Gastroesophageal sphincter (tissue), 4 donors: ENCODE results near the gene TK1. TPM values are rescaled to one million over a fixed set of nuclear protein-coding genes. Genes with fewer than 3 reads are reported as not detected.
A peak's percentile ranks its signal among the peaks of the same experiment; 100 is the strongest.

Source experiments
- ATAC-seq: fragments of 150-250 bp; one replicate; pipeline ENCODE4 v1.9.1; 2016; ENCODE audit warnings: mild to moderate bottlenecking, moderate library complexity
- H3K27ac ChIP-seq, 4 donors: fragments of 200-600 bp; sonication (generic) in 3 of 4; 1 replicate in 3 of 4; 2 replicates in 1 of 4; pipeline ENCODE4 v1.5.1; 2016 to 2019
- H3K27me3 ChIP-seq: fragments of 200-600 bp; sonication (generic); one replicate; pipeline ENCODE4 v1.5.1; 2019
- H3K36me3 ChIP-seq, 2 donors: fragments of 200-600 bp; sonication (generic); one replicate each; pipeline ENCODE4 v1.5.1; 2019; ENCODE audit warnings: control low read depth in 1 of 2
- H3K4me1 ChIP-seq, 3 donors: fragments of 200-600 bp; sonication (generic); 1 replicate in 2 of 3; 2 replicates in 1 of 3; pipeline ENCODE4 v1.5.1; 2016 to 2019; ENCODE audit warnings: control low read depth in 2 of 3
- H3K4me3 ChIP-seq, 2 donors: fragments of 200-600 bp; sonication (generic); one replicate each; pipeline ENCODE4 v1.5.1; 2019; ENCODE audit warnings: mild to moderate bottlenecking in 1 of 2, moderate library complexity in 1 of 2
- H3K9me3 ChIP-seq, 3 donors: fragments of 200-600 bp; sonication (generic); one replicate each; pipeline ENCODE4 v1.5.1; 2017 to 2019; ENCODE audit warnings: control low read depth in 2 of 3
- EP300 ChIP-seq: sonication (generic); formaldehyde crosslinking; IDR thresholded peaks from one replicate; pipeline ENCODE4 v1.6.1; 2017; ENCODE audit warnings: antibody characterized with exemption, mild to moderate bottlenecking
- POLR2A ChIP-seq, 2 donors: fragments of 450-650 bp; IDR thresholded peaks; one replicate each; pipeline ENCODE4 v1.6.1; 2017; ENCODE audit warnings: antibody characterized with exemption in 2 of 2, mild to moderate bottlenecking in 2 of 2, moderate library complexity in 1 of 2
- POLR2AphosphoS5 ChIP-seq: sonication (generic); formaldehyde crosslinking; IDR thresholded peaks from one replicate; pipeline ENCODE4 v1.6.1; 2017; ENCODE audit warnings: antibody characterized with exemption
- WGBS, 2 donors: methylation state at CpG; one replicate each; pipeline ENCODE4 v1.1.5; 2018; ENCODE audit warnings: low coverage in 1 of 2; 5-methylcytosine and 5-hydroxymethylcytosine counted together
- total RNA-seq, 4 donors: library from RNA; depleted of rRNA; stranded (reverse); fragments of >200 nt; gene quantifications; one replicate each; pipeline ENCODE4 v1.1.0, GENCODE V29; 2016
- TF ChIP-seq, protein P1 (sequence below), 4 experiments: fragments of 200-600 bp in 2 of 4; fragments of 450-650 bp in 2 of 4; sonication (generic) in 1 of 4; IDR thresholded peaks; one replicate each; pipeline ENCODE4 v1.5.1; 2017 to 2019; ENCODE audit warnings: antibody characterized with exemption in 4 of 4, mild to moderate bottlenecking in 2 of 4, moderate library complexity in 2 of 4

The TK1 gene
- total RNA-seq, 4 donors from 2014 or later = 3.4 to 24.8 (median 12.1) TPM

DNA sequence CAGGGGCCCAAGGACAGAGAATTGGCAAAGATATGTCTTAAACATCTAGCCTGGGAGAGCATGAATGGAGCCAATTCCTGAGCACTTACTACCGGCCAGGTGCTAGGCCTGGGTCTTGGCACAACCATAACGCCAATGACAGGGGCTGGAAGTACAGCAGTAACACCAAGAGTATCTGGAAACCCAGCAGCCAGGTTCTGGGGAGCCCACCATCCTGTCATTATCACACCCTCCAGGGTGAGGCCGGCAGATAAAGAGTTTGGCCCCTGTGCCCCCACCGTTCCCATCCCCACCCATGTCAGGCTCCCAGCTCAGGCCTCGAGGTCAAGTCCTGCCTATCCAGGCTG lies 56.8 kb downstream of the TK1 start:
- no peak for ATAC-seq
- H3K27me3 ChIP-seq = peaks cover 70% of the 10 kb centered on the region
- peak overlapping the region in 2 of 4 donors; percentile 55 to 81 for H3K27ac ChIP-seq
- H3K9me3 ChIP-seq = no peaks in the 10 kb centered on the region
- H3K4me1 ChIP-seq = peaks cover 0 to 76% (median 34%) of the 10 kb centered on the region in 3 donors
- TF ChIP-seq POLR2A (IDR thresholded peaks at IDR 0.05) = no peak
- TF ChIP-seq, protein P1, sequence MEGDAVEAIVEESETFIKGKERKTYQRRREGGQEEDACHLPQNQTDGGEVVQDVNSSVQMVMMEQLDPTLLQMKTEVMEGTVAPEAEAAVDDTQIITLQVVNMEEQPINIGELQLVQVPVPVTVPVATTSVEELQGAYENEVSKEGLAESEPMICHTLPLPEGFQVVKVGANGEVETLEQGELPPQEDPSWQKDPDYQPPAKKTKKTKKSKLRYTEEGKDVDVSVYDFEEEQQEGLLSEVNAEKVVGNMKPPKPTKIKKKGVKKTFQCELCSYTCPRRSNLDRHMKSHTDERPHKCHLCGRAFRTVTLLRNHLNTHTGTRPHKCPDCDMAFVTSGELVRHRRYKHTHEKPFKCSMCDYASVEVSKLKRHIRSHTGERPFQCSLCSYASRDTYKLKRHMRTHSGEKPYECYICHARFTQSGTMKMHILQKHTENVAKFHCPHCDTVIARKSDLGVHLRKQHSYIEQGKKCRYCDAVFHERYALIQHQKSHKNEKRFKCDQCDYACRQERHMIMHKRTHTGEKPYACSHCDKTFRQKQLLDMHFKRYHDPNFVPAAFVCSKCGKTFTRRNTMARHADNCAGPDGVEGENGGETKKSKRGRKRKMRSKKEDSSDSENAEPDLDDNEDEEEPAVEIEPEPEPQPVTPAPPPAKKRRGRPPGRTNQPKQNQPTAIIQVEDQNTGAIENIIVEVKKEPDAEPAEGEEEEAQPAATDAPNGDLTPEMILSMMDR (IDR thresholded peaks at IDR 0.05) = no peak
- TF ChIP-seq EP300 = no peak
- TF ChIP-seq POLR2AphosphoS5 = no peak
- no CpG with 5 or more reads among the region's 5 CpGs for whole genome bisulfite sequencing, 2 donors
- no peak overlapping the region for H3K4me3 ChIP-seq
- H3K36me3 ChIP-seq = peaks cover 0 to 9% of the 10 kb centered on the region in 2 donors

DNA sequence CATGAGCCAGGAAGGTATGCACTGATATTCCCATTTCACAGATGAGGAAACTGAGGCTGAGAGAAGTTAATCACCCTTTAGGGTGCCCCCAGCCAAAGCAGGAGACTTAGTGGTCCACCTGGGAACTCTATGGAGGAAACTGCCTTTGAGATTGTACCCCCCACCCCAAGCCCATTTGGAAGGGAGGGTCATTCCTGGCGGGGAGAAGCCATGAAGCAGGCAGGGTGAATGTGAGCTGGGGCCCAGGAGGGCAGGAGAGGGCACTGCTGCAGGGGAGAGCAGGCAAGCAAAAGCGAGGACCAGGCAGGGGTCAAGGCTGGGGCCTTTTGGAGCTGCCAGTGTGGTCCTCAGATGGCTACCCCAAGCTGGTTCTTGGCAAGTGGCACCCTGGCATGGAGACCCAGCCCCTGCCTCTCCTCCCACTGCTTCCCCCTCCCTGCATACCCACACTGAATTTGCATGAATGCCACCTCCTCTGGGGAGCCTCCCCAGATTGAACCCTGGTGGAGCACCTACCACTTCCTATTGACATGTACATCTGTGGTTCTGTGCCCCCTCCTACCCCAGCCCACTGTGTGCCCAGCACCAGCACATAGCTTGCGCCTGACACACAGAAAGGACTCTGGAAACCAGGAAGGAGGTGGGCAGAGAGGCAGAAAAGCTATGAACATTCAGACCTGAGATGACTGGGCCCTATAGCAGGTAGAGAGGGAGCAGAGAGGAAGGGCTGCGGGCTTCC lies 57.3 kb downstream of the TK1 start:
- H3K36me3 ChIP-seq = peaks cover 0 to 14% of the 10 kb centered on the region in 2 donors
- peaks cover 0 to 82% (median 34%) of the 10 kb centered on the region in 3 donors for H3K4me1 ChIP-seq
- no peak for ATAC-seq
- no peak for TF ChIP-seq POLR2A (IDR thresholded peaks at IDR 0.05)
- TF ChIP-seq, protein P1 (IDR thresholded peaks at IDR 0.05) = no peak
- no peak for TF ChIP-seq EP300
- TF ChIP-seq POLR2AphosphoS5 = no peak
- no peak overlapping the region for H3K4me3 ChIP-seq
- H3K27me3 ChIP-seq = peaks cover 65% of the 10 kb centered on the region
- H3K27ac ChIP-seq = peak overlapping the region in 2 of 4 donors; percentile 55 to 81
- H3K9me3 ChIP-seq = no peaks in the 10 kb centered on the region
- 90% methylated on average over 2 of the region's 4 CpGs; no CpG with 5 or more reads in 1 of the 2 donors for WGBS, 2 donors

DNA sequence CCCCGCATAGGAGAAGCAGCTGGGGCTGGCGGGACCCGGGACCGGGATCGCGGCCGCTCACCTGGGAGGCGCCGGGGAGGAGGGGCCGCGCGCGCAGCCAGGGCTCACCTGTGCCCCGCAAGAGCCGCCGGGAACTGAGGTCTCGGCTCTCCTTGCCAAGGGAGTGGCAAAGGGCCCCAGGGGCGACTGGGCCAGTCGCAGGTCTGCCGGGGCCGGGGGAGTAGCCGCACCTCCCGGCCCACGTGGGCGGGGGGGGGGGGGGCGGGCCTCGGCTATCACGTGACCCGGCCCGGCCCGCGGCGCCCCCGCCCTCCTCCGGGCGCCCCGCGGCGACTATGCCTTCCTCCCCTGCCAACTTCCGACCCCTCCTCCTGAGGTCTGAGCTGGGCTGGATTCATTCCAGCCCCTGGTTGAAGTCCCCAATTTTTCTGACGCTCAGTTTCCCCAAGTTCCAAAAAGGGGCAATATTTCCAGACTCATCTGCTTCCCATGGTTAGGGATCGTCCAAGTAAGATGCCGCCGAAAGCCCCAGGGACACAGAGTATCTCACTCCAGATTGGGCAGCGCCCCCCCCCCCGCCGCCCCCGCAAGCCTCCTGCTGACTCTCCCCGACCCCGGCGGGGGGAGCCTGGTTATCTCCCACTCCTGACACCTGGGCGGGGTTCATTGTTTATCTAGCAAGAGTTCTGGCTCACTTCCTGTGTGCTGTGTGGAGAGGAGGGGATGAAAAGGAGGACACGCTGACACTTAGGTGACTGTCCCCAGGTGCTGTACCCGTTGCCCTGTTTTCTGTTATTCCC lies 58.1 kb downstream of the TK1 start, which contains the start of gene TMC6:
TMC6 (minus strand) TSS at position 205 of the 800 bp plus-strand sequence. CDS start 1,923 bp downstream, outside the sequence.
- H3K27me3 ChIP-seq = peaks cover 64% of the 10 kb centered on the region
- H3K36me3 ChIP-seq = peaks cover 0 to 22% of the 10 kb centered on the region in 2 donors
- peak; percentile 4 for ATAC-seq
- TF ChIP-seq POLR2A (IDR thresholded peaks at IDR 0.05) (peak; percentile 31 to 39), EP300 (no peak)
- peaks cover 0 to 88% (median 34%) of the 10 kb centered on the region in 3 donors for H3K4me1 ChIP-seq
- no peaks in the 10 kb centered on the region for H3K9me3 ChIP-seq
- WGBS, 2 donors = 3 to 59% methylated on average over 3 to 12 of the region's 54 CpGs
- H3K27ac ChIP-seq = peak within 1 kb of the TSS; percentile 21 to 81 (median 79)
- peak within 1 kb of the TSS; percentile 42 to 71 for H3K4me3 ChIP-seq

DNA sequence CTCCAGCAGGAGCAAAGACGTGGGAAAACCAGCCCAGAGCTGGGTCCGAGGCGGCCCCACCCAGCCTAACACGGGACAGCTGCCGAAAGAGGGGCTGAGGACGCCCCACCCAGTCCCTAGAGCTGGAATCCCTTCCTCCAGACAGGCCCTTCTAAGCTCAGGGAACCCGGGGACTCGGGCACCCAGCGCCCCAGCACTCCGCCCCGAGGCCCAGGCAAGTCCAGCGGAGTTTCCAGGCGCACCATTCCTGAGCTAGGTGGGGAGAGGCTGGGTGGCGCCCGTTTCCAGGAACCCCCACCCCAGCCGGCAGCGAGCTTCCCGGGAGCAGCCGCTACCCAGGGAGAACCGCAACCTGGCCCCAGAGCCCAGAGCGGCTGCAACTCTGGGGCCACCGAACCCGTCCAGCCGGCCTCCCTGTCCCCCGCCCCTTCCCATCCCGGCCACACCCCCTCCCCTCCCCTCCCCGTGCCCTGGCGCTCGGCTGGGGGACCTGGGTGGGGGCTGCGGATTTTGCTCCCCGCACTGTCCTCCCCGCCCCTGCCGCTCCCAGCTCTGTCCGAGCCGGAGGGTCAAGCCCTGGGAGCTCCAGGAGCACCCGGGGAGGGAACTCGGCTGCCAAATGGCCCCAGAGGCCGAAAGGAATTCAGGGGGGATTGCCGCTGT lies 58.8 kb downstream of the TK1 start:
- no CpG with 5 or more reads among the region's 39 CpGs for WGBS, 2 donors
- peak; percentile 14 for ATAC-seq
- Histone ChIP-seq H3K9me3 (no peaks in the 10 kb centered on the region), H3K4me1 (peaks cover 0 to 88% (median 34%) of the 10 kb centered on the region in 3 donors), H3K27me3 (peaks cover 63% of the 10 kb centered on the region), H3K4me3 (peak overlapping the region; percentile 42 to 71), H3K27ac (peak overlapping the region; percentile 21 to 81 (median 79)), H3K36me3 (peaks cover 0 to 29% of the 10 kb centered on the region in 2 donors)
- TF ChIP-seq, protein P1 (IDR thresholded peaks at IDR 0.05) = no peak
- no peak for TF ChIP-seq POLR2A (IDR thresholded peaks at IDR 0.05)
